ENCODE measurements around the gene RASGRF1. TPM values are rescaled to one million over a fixed set of nuclear protein-coding genes. Genes with fewer than 3 reads are reported as not detected.

RASGRF1 gene
- polyA plus RNA-seq, 1 donor (not counting 4 experiments of a cell fraction or from before 2014, with no cell fraction given): 0.08 TPM

DNA sequence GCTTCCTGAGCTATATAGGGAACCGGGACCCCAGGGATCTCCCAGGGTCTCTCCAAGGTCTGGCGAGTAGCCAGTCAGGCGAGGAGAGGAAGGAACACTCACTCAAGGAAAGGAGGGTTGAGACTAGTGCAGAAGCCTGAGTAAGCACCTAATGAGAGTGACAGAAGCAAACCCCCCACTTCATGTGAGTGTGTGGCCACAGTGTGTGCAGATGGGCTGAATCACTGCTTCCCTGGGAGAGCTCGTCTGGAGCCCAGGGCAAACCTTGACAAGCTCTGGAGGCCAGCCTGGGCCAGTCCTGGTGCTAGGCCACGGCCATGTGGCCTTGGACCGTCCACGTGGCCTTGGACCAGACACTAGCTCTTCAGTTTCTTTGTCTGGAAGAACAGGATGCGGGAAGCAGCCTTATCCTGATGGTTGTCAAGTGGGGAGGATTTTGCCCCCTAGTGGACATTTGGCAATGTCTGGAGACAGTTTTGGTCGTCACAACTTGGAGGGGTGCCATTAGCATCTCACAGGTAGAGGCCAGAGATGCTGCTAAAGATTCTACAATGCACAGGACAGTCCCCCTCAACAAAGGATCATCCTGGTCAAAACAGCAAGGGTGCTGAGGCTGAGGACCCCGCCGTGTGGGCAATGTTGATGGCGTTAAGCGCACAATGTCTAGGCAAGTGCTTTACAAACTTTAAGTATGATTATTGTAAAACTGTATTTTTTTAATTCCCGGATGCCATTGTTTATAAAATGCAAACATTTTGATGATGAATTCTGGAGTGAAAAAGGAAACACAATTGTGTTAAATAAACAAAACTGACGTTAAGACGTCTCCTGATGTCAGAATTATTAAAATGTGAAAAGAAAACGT is 110.9 kb downstream of the RASGRF1 start:
- peak; percentile 81 to 89 (median 83) for TF ChIP-seq CTCF (optimal IDR thresholded peaks at IDR 0.05 in 1 of 3, IDR thresholded peaks at IDR 0.05 in 1 of 3, conservative IDR thresholded peaks at IDR 0.05 in 1 of 3; ENCODE audit: extremely low read depth in 1 of 3, insufficient read depth in 2 of 3, low read length in 3 of 3)
- no peak for TF ChIP-seq EZH2 (IDR thresholded peaks at IDR 0.05; ENCODE audit: low read length)
- no peak overlapping the region for H3K4me2 ChIP-seq (ENCODE audit: control insufficient read depth, extremely low read depth, insufficient read depth, low read depth, low read length)
- DNase-seq (ENCODE audit: low read depth, low spot score) (peak; percentile 49), FAIRE-seq (peak; percentile 84)
- H3K9me1 ChIP-seq (ENCODE audit: control insufficient read depth, extremely low read depth, insufficient read depth, low read length): no peaks in the 10 kb centered on the region
- H3K4me3 ChIP-seq (ENCODE audit: control insufficient read depth in 2 of 3, extremely low read depth in 1 of 3, insufficient read depth in 2 of 3, low read depth in 1 of 3, low read length in 3 of 3): no peak overlapping the region
- H3K36me3 ChIP-seq (ENCODE audit: control insufficient read depth in 2 of 2, extremely low read depth in 1 of 2, insufficient read depth in 2 of 2, low read length in 2 of 2): no peaks in the 10 kb centered on the region
- H4K20me1 ChIP-seq (ENCODE audit: control insufficient read depth, extremely low read depth, insufficient read depth, low read length): no peaks in the 10 kb centered on the region
- H3K9ac ChIP-seq (ENCODE audit: control insufficient read depth, extremely low read depth, insufficient read depth, low read length): no peak overlapping the region
- H3K27ac ChIP-seq (ENCODE audit: control insufficient read depth, insufficient read depth, low read length): no peak overlapping the region
- dilution Hi-C loops (cut with MboI; ENCODE audit: extremely low pct_ligation_motif_present, low sequenced_read_pairs): no loop called here
- no peaks in the 10 kb centered on the region for H3K9me3 ChIP-seq (ENCODE audit: control insufficient read depth, low read depth, low read length)
- no peaks in the 10 kb centered on the region for H3K79me2 ChIP-seq (ENCODE audit: control insufficient read depth, insufficient read depth, low read length)
- H3K27me3 ChIP-seq (ENCODE audit: control insufficient read depth, extremely low read depth, insufficient read depth, low read length): no peaks in the 10 kb centered on the region
- peaks cover 5% of the 10 kb centered on the region for H3K4me1 ChIP-seq (ENCODE audit: control insufficient read depth, extremely low read depth, insufficient read depth, low read length)
- H2AFZ ChIP-seq (ENCODE audit: control insufficient read depth, low read length): peak overlapping the region; percentile 80

DNA sequence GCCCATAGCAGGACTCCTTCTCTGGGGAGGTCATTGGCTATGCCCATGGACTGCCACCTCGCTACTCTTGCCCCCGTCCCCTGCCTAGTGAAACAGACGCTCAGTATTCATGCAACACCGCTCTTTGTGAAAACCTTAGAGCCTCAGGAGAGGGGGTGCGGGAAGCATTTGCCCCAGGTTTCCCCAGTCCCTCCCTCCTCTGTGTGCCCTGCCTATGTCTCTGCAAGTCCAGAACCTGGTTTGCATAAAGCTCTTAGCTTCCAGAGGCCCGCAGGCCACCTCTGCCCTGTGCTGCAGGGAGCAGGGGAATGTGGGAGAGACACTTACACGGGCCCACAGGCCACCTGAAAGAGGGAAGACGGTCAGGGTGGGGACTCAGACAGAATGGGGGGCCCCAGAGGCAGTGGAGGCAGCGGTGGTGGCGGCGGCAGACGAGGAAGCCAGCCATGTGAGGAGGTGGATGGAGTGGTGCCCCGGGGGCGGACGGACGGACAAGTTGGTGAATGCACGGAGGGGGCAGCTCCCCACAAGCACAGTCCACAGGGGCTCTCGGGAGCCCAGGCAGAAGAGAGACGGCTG is 111.9 kb downstream of the RASGRF1 start:
- Histone ChIP-seq H3K27ac (ENCODE audit: control insufficient read depth, insufficient read depth, low read length) (no peak overlapping the region), H3K9me3 (ENCODE audit: control insufficient read depth, low read depth, low read length) (no peaks in the 10 kb centered on the region), H3K4me1 (ENCODE audit: control insufficient read depth, extremely low read depth, insufficient read depth, low read length) (peaks cover 5% of the 10 kb centered on the region), H3K27me3 (ENCODE audit: control insufficient read depth, extremely low read depth, insufficient read depth, low read length) (no peaks in the 10 kb centered on the region), H3K9ac (ENCODE audit: control insufficient read depth, extremely low read depth, insufficient read depth, low read length) (no peak overlapping the region), H4K20me1 (ENCODE audit: control insufficient read depth, extremely low read depth, insufficient read depth, low read length) (no peaks in the 10 kb centered on the region), H3K9me1 (ENCODE audit: control insufficient read depth, extremely low read depth, insufficient read depth, low read length) (no peaks in the 10 kb centered on the region), H3K79me2 (ENCODE audit: control insufficient read depth, insufficient read depth, low read length) (no peaks in the 10 kb centered on the region), H2AFZ (ENCODE audit: control insufficient read depth, low read length) (no peak overlapping the region), H3K4me2 (ENCODE audit: control insufficient read depth, extremely low read depth, insufficient read depth, low read depth, low read length) (no peak overlapping the region), H3K4me3 (ENCODE audit: control insufficient read depth in 2 of 3, extremely low read depth in 1 of 3, insufficient read depth in 2 of 3, low read depth in 1 of 3, low read length in 3 of 3) (no peak overlapping the region), H3K36me3 (ENCODE audit: control insufficient read depth in 2 of 2, extremely low read depth in 1 of 2, insufficient read depth in 2 of 2, low read length in 2 of 2) (no peaks in the 10 kb centered on the region)
- no peak for TF ChIP-seq CTCF (optimal IDR thresholded peaks at IDR 0.05 in 1 of 3, IDR thresholded peaks at IDR 0.05 in 1 of 3, conservative IDR thresholded peaks at IDR 0.05 in 1 of 3; ENCODE audit: extremely low read depth in 1 of 3, insufficient read depth in 2 of 3, low read length in 3 of 3)
- no peak for TF ChIP-seq EZH2 (IDR thresholded peaks at IDR 0.05; ENCODE audit: low read length)
- dilution Hi-C loops (cut with MboI; ENCODE audit: extremely low pct_ligation_motif_present, low sequenced_read_pairs): no loop called here
- FAIRE-seq (no peak), DNase-seq (ENCODE audit: low read depth, low spot score) (no peak)
